GM21360 (cell line): Measurements from ENCODE around the gene SLC9A5.

Source experiments
- ATAC-seq: cut with Tn5 transposase; IDR thresholded peaks from one replicate; pipeline ENCODE4 v1.9.1; 2021; ENCODE audit warnings: mild to moderate bottlenecking, moderate library complexity; ENCODE audit not compliant: unreplicated experiment

SLC9A5 gene

GRCh38 chr16:67280090-67281015 is 31.6 kb downstream of the SLC9A5 start:
- no peak for ATAC-seq

GRCh38 chr16:67281536-67282446 is 33.0 kb downstream of the SLC9A5 start:
- ATAC-seq = no peak

GRCh38 chr16:67282447-67282805 is 33.6 kb downstream of the SLC9A5 start:
- ATAC-seq = no peak

GRCh38 chr16:67283039-67283825 is 34.5 kb downstream of the SLC9A5 start:
- ATAC-seq = no peak

GRCh38 chr16:67283826-67284555 is 35.2 kb downstream of the SLC9A5 start:
- ATAC-seq = no peak

- ATAC-seq = no peak
Measured at GRCh38 chr16:67284699-67285646, 36.2 kb downstream of the SLC9A5 start.

- no peak for ATAC-seq
Measured at GRCh38 chr16:67286441-67287235, 37.9 kb downstream of the SLC9A5 start.

GRCh38 chr16:67287960-67288359 is 39.2 kb downstream of the SLC9A5 start:
- no peak for ATAC-seq

- no peak for ATAC-seq
Measured at GRCh38 chr16:67291461-67291860, 42.7 kb downstream of the SLC9A5 start.

- ATAC-seq = no peak
Measured at GRCh38 chr16:67294171-67294757, 45.5 kb downstream of the SLC9A5 start.

GRCh38 chr16:67294938-67295361 is 46.2 kb downstream of the SLC9A5 start:
- no peak for ATAC-seq

GRCh38 chr16:67296420-67296819 is 47.6 kb downstream of the SLC9A5 start:
- ATAC-seq = no peak

- ATAC-seq = no peak
Measured at GRCh38 chr16:67298277-67298676, 49.5 kb downstream of the SLC9A5 start.

- no peak for ATAC-seq
Measured at GRCh38 chr16:67299269-67299668, 50.5 kb downstream of the SLC9A5 start.

- no peak for ATAC-seq
Measured at GRCh38 chr16:67301080-67301782, 52.5 kb downstream of the SLC9A5 start.

- ATAC-seq = no peak
Measured at GRCh38 chr16:67302076-67302475, 53.3 kb downstream of the SLC9A5 start.

- no peak for ATAC-seq
Measured at GRCh38 chr16:67302970-67303369, 54.2 kb downstream of the SLC9A5 start.
